Neural cell (in vitro differentiated cells): ENCODE data around the gene KCNMB2. TPM values are rescaled to one million over a fixed set of nuclear protein-coding genes. Genes with fewer than 3 reads are reported as not detected.

Experiments used
- H2AFZ ChIP-seq: fragments of 200-600, 300-800 bp; sonication (generic), shearing (Covaris generic); 2 replicates; pipeline ENCODE4 v1.6.0; 2014; ENCODE audit warnings: low read depth, mild to moderate bottlenecking, antibody characterized with exemption, low read length, moderate library complexity
- H3F3A ChIP-seq: fragments of 200-600 bp; shearing (Covaris generic); 2 replicates; pipeline ENCODE4 v1.6.1; 2016; ENCODE audit warnings: mild to moderate bottlenecking, moderate library complexity, mixed read lengths, antibody characterized with exemption, low read length; ENCODE audit not compliant: insufficient read depth, poor library complexity, severe bottlenecking
- H3K27ac ChIP-seq: fragments of 200-600, 300-800 bp; sonication (generic), shearing (Covaris generic); 2 replicates; pipeline ENCODE4 v1.5.1; 2014; ENCODE audit warnings: mild to moderate bottlenecking, low read length, moderate library complexity
- H3K27me3 ChIP-seq: fragments of 300-800, 200-600 bp; sonication (generic), shearing (Covaris generic); 2 replicates; pipeline ENCODE4 v1.6.0; 2014; ENCODE audit warnings: mild to moderate bottlenecking, low read depth, low read length, moderate library complexity; ENCODE audit not compliant: insufficient read depth
- H3K36me3 ChIP-seq: fragments of 300-800, 200-600 bp; sonication (generic), shearing (Covaris generic); 2 replicates; pipeline ENCODE4 v1.5.1; 2014; ENCODE audit warnings: mild to moderate bottlenecking, antibody characterized with exemption, low read length, moderate library complexity; ENCODE audit not compliant: insufficient read depth
- H3K4me2 ChIP-seq: fragments of 300-800, 200-600 bp; sonication (generic), shearing (Covaris generic); 2 replicates; pipeline ENCODE4 v1.6.0; 2014; ENCODE audit warnings: mild to moderate bottlenecking, low read length
- H3K4me3 ChIP-seq: fragments of 300-800, 200-600 bp; sonication (generic), shearing (Covaris generic); 2 replicates; pipeline ENCODE4 v1.5.1; 2014; ENCODE audit warnings: mild to moderate bottlenecking, low read length, moderate library complexity
- H3K79me2 ChIP-seq: fragments of 200-600 bp; shearing (Covaris generic); replicated peaks from 2 replicates; pipeline ENCODE4 v1.6.0; 2014; ENCODE audit warnings: mild to moderate bottlenecking, low read length, moderate library complexity; ENCODE audit not compliant: insufficient read depth
- H3K9ac ChIP-seq: fragments of 300-800, 200-600 bp; sonication (generic), shearing (Covaris generic); 2 replicates; pipeline ENCODE4 v1.6.1; 2016; ENCODE audit warnings: mild to moderate bottlenecking, low read length, mixed read lengths
- H3K9me2 ChIP-seq: fragments of 200-600 bp; shearing (Covaris generic); 2 replicates; pipeline ENCODE4 v1.6.1; 2016; ENCODE audit warnings: mild to moderate bottlenecking, low read length, mixed read lengths; ENCODE audit not compliant: insufficient read depth
- H3K9me3 ChIP-seq: fragments of 200-600, 300-800 bp; sonication (generic), shearing (Covaris generic); 2 replicates; pipeline ENCODE4 v1.6.1; 2016; ENCODE audit warnings: mild to moderate bottlenecking, mixed run types, low read length, moderate library complexity, mixed read lengths
- H4K20me1 ChIP-seq: fragments of 200-600 bp; shearing (Covaris generic); 2 replicates; pipeline ENCODE4 v1.6.1; 2016; ENCODE audit warnings: mild to moderate bottlenecking, mixed run types; ENCODE audit not compliant: insufficient read depth
- EP300 ChIP-seq: fragments of 450-650 bp; conservative IDR thresholded peaks from 2 replicates; pipeline ENCODE4 v1.6.1; 2014; ENCODE audit warnings: antibody characterized with exemption, mild to moderate bottlenecking, moderate library complexity; ENCODE audit not compliant: poor library complexity, severe bottlenecking
- EZH2 ChIP-seq: fragments of 200-600, 300-800 bp; shearing (Covaris generic), sonication (generic); IDR thresholded peaks from 2 replicates; pipeline ENCODE4 v1.6.1; 2014; ENCODE audit warnings: antibody characterized with exemption, low read length, borderline replicate concordance, mild to moderate bottlenecking; ENCODE audit not compliant: insufficient read depth, poor library complexity, severe bottlenecking
- MXI1 ChIP-seq: fragments of 450-650 bp; conservative IDR thresholded peaks from 2 replicates; pipeline ENCODE4 v1.6.1; 2014; ENCODE audit warnings: antibody characterized with exemption, mild to moderate bottlenecking; ENCODE audit not compliant: poor library complexity, severe bottlenecking
- POLR2AphosphoS5 ChIP-seq: IDR thresholded peaks from 2 replicates; pipeline ENCODE4 v1.6.1; 2012
- RAD21 ChIP-seq: fragments of 450-650 bp; conservative IDR thresholded peaks from 2 replicates; pipeline ENCODE4 v1.6.1; 2014; ENCODE audit warnings: antibody characterized with exemption, mild to moderate bottlenecking, moderate library complexity
- SMC3 ChIP-seq: fragments of 450-650 bp; conservative IDR thresholded peaks from 2 replicates; pipeline ENCODE4 v1.6.1; 2014; ENCODE audit warnings: antibody characterized with exemption, mild to moderate bottlenecking, moderate library complexity; ENCODE audit not compliant: poor library complexity
- TAF1 ChIP-seq: IDR thresholded peaks from 2 replicates; pipeline ENCODE4 v1.6.1; 2012; ENCODE audit warnings: low read depth
- polyA plus RNA-seq: library from polyadenylated mRNA; depleted of rRNA; stranded (reverse); fragments of >200 nt; gene quantifications from 2 replicates; pipeline ENCODE4 v1.2.3, GENCODE V29; 2014
- TF ChIP-seq, protein P1 (sequence below): IDR thresholded peaks from 2 replicates; pipeline ENCODE4 v1.6.1; 2012; ENCODE audit warnings: borderline replicate concordance
- TF ChIP-seq, protein P2 (sequence below): fragments of 450-650 bp; IDR thresholded peaks from 2 replicates; pipeline ENCODE4 v1.5.1; 2014; ENCODE audit warnings: antibody characterized with exemption, mild to moderate bottlenecking, moderate library complexity; ENCODE audit not compliant: poor library complexity, severe bottlenecking

The KCNMB2 gene
- polyA plus RNA-seq, 1 donor from 2014 or later = 0.93 TPM

DNA sequence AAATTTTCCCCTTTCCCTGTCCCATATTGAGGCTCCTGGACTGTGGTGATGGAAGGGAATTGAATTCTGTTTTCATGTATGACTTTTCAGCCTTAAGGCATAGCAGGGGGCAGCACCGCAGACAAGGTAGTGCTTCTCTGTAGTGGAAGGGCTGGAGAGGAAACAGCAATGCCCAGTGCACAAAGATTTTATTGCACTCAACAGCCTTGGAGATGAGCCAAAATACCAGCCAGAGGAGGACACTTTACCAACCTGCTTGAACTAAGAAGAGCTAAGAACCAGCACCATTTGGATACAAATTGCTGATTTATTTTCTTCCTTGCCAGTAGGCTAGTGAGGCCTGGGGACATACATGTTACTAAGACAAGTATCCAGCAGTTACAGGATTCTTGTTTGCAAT, 98.7 kb downstream of the KCNMB2 start:
- H3K4me3 ChIP-seq = no peak overlapping the region
- H3K36me3 ChIP-seq = no peaks in the 10 kb centered on the region
- H2AFZ ChIP-seq = no peak overlapping the region
- H3F3A ChIP-seq = no peaks in the 10 kb centered on the region
- H4K20me1 ChIP-seq = no peaks in the 10 kb centered on the region
- H3K79me2 ChIP-seq = no peaks in the 10 kb centered on the region
- no peaks in the 10 kb centered on the region for H3K9me2 ChIP-seq
- no peak overlapping the region for H3K27ac ChIP-seq
- H3K9me3 ChIP-seq = no peaks in the 10 kb centered on the region
- TF ChIP-seq RAD21 (no peak), SMC3 (no peak), EP300 (no peak)
- TF ChIP-seq, protein P1, sequence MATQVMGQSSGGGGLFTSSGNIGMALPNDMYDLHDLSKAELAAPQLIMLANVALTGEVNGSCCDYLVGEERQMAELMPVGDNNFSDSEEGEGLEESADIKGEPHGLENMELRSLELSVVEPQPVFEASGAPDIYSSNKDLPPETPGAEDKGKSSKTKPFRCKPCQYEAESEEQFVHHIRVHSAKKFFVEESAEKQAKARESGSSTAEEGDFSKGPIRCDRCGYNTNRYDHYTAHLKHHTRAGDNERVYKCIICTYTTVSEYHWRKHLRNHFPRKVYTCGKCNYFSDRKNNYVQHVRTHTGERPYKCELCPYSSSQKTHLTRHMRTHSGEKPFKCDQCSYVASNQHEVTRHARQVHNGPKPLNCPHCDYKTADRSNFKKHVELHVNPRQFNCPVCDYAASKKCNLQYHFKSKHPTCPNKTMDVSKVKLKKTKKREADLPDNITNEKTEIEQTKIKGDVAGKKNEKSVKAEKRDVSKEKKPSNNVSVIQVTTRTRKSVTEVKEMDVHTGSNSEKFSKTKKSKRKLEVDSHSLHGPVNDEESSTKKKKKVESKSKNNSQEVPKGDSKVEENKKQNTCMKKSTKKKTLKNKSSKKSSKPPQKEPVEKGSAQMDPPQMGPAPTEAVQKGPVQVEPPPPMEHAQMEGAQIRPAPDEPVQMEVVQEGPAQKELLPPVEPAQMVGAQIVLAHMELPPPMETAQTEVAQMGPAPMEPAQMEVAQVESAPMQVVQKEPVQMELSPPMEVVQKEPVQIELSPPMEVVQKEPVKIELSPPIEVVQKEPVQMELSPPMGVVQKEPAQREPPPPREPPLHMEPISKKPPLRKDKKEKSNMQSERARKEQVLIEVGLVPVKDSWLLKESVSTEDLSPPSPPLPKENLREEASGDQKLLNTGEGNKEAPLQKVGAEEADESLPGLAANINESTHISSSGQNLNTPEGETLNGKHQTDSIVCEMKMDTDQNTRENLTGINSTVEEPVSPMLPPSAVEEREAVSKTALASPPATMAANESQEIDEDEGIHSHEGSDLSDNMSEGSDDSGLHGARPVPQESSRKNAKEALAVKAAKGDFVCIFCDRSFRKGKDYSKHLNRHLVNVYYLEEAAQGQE = no peak
- H3K9ac ChIP-seq = no peak overlapping the region
- H3K4me2 ChIP-seq = no peak overlapping the region
- no peaks in the 10 kb centered on the region for H3K27me3 ChIP-seq

DNA sequence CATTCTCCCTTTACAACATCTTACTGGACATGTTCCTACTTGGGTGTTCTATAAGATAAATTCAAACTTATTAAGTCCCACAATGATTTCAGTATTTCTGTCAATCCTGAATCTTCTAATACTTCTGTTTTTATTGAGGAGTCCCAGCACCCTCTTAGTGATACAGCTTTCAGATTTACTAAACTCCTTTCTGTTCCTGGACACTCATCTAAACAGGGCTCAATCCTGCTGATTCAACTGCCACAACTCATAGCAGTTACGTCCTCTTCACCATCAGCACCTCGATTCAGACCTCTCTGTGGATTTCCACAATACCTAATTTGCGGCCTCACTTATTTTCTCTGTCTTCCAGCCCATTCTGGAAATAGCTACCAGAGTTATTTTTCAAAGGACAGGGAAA, 101.6 kb downstream of the KCNMB2 start:
- Histone ChIP-seq H3F3A (no peaks in the 10 kb centered on the region), H4K20me1 (no peaks in the 10 kb centered on the region), H3K9me2 (no peaks in the 10 kb centered on the region), H3K79me2 (no peaks in the 10 kb centered on the region), H3K9ac (no peak overlapping the region), H3K4me2 (no peak overlapping the region), H3K36me3 (no peaks in the 10 kb centered on the region), H3K27me3 (no peaks in the 10 kb centered on the region), H3K27ac (no peak overlapping the region), H2AFZ (no peak overlapping the region), H3K4me3 (no peak overlapping the region), H3K9me3 (no peaks in the 10 kb centered on the region)
- TF ChIP-seq SMC3 (no peak), TAF1 (no peak), MXI1 (no peak), EP300 (no peak), RAD21 (no peak), EZH2 (no peak), POLR2AphosphoS5 (no peak)
- TF ChIP-seq, protein P1 = no peak
- TF ChIP-seq, protein P2, sequence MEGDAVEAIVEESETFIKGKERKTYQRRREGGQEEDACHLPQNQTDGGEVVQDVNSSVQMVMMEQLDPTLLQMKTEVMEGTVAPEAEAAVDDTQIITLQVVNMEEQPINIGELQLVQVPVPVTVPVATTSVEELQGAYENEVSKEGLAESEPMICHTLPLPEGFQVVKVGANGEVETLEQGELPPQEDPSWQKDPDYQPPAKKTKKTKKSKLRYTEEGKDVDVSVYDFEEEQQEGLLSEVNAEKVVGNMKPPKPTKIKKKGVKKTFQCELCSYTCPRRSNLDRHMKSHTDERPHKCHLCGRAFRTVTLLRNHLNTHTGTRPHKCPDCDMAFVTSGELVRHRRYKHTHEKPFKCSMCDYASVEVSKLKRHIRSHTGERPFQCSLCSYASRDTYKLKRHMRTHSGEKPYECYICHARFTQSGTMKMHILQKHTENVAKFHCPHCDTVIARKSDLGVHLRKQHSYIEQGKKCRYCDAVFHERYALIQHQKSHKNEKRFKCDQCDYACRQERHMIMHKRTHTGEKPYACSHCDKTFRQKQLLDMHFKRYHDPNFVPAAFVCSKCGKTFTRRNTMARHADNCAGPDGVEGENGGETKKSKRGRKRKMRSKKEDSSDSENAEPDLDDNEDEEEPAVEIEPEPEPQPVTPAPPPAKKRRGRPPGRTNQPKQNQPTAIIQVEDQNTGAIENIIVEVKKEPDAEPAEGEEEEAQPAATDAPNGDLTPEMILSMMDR = no peak
